ENCODE data around the gene LINC00237.

- no peak for TF ChIP-seq FOXM1 (IDR thresholded peaks at IDR 0.05; ENCODE audit: borderline replicate concordance)
- no peak for TF ChIP-seq SP1 (IDR thresholded peaks at IDR 0.05)
- TF ChIP-seq NFRKB (IDR thresholded peaks at IDR 0.05): no peak
- TF ChIP-seq SUZ12 (IDR thresholded peaks at IDR 0.05): no peak
- no peak for TF ChIP-seq BHLHE40 (IDR thresholded peaks at IDR 0.05; ENCODE audit: borderline replicate concordance)
- no peak for TF ChIP-seq HDGF (IDR thresholded peaks at IDR 0.05; ENCODE audit: borderline replicate concordance)
- no peak for TF ChIP-seq ELF4 (IDR thresholded peaks at IDR 0.05)
- no peak for TF ChIP-seq FOXK2 (IDR thresholded peaks at IDR 0.05)
- TF ChIP-seq ARNT (IDR thresholded peaks at IDR 0.05): no peak
- TF ChIP-seq ZNF384 (IDR thresholded peaks at IDR 0.05): no peak
- TF ChIP-seq TARDBP (IDR thresholded peaks at IDR 0.05): no peak
- TF ChIP-seq FOXA1 (IDR thresholded peaks at IDR 0.05): no peak
- no peak for TF ChIP-seq LEF1 (IDR thresholded peaks at IDR 0.05; ENCODE audit: borderline replicate concordance)
- no peak for TF ChIP-seq L3MBTL2 (conservative IDR thresholded peaks at IDR 0.05)
Measured at GRCh38 chr20:21143194-21143890, 37.2 kb upstream of the LINC00237 start.

Data from HEK293T (cell line).